Measurements from ENCODE around the gene FAM171A1. TPM values are rescaled to one million over a fixed set of nuclear protein-coding genes. Genes with fewer than 3 reads are reported as not detected.

Gene FAM171A1
- total RNA-seq, 1 experiment from 2014 or later = 19.2 TPM

DNA sequence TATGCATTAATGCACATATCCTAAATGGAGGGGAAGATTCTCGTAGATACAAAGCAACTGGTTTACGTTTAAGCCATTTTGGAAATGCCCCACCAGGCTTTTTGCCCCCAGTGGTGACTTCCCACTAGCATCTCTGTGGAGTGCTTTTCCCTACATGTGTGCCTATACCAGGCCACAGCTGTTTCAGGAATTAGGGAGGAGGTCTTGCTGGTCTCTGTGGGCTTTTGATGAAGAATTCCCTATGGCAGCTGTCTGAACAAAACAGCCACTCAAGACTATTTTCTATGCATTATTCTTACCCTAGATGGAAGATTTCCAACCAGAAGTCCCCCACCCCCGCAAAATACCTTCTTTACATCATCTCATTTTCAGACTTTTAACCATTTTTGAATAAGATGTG, 150.6 kb downstream of the FAM171A1 start:
- TF ChIP-seq SIN3A (IDR thresholded peaks at IDR 0.05; ENCODE audit: borderline replicate concordance, insufficient read depth, low read depth, low read length) = no peak
- no peak for TF ChIP-seq POLR2AphosphoS5 (IDR thresholded peaks at IDR 0.05; ENCODE audit: low read depth, low read length)
- no peak for TF ChIP-seq TCF7L2 (IDR thresholded peaks at IDR 0.05; ENCODE audit: low read depth, low read length)
- TF ChIP-seq, protein P1, sequence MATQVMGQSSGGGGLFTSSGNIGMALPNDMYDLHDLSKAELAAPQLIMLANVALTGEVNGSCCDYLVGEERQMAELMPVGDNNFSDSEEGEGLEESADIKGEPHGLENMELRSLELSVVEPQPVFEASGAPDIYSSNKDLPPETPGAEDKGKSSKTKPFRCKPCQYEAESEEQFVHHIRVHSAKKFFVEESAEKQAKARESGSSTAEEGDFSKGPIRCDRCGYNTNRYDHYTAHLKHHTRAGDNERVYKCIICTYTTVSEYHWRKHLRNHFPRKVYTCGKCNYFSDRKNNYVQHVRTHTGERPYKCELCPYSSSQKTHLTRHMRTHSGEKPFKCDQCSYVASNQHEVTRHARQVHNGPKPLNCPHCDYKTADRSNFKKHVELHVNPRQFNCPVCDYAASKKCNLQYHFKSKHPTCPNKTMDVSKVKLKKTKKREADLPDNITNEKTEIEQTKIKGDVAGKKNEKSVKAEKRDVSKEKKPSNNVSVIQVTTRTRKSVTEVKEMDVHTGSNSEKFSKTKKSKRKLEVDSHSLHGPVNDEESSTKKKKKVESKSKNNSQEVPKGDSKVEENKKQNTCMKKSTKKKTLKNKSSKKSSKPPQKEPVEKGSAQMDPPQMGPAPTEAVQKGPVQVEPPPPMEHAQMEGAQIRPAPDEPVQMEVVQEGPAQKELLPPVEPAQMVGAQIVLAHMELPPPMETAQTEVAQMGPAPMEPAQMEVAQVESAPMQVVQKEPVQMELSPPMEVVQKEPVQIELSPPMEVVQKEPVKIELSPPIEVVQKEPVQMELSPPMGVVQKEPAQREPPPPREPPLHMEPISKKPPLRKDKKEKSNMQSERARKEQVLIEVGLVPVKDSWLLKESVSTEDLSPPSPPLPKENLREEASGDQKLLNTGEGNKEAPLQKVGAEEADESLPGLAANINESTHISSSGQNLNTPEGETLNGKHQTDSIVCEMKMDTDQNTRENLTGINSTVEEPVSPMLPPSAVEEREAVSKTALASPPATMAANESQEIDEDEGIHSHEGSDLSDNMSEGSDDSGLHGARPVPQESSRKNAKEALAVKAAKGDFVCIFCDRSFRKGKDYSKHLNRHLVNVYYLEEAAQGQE (IDR thresholded peaks at IDR 0.05; ENCODE audit: insufficient read depth in 1 of 2, low read depth in 2 of 2, low read length in 1 of 2) = no peak
- TF ChIP-seq, protein P2, sequence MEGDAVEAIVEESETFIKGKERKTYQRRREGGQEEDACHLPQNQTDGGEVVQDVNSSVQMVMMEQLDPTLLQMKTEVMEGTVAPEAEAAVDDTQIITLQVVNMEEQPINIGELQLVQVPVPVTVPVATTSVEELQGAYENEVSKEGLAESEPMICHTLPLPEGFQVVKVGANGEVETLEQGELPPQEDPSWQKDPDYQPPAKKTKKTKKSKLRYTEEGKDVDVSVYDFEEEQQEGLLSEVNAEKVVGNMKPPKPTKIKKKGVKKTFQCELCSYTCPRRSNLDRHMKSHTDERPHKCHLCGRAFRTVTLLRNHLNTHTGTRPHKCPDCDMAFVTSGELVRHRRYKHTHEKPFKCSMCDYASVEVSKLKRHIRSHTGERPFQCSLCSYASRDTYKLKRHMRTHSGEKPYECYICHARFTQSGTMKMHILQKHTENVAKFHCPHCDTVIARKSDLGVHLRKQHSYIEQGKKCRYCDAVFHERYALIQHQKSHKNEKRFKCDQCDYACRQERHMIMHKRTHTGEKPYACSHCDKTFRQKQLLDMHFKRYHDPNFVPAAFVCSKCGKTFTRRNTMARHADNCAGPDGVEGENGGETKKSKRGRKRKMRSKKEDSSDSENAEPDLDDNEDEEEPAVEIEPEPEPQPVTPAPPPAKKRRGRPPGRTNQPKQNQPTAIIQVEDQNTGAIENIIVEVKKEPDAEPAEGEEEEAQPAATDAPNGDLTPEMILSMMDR (IDR thresholded peaks at IDR 0.05) = no peak
- no peak overlapping the region for H3K27ac ChIP-seq (ENCODE audit: low read length)
- CTCF ChIA-PET = no interaction called here
- H3K36me3 ChIP-seq (ENCODE audit: control insufficient read depth, insufficient read depth, low read length) = no peaks in the 10 kb centered on the region
- no peak overlapping the region for H3K4me3 ChIP-seq (ENCODE audit: low read depth in 2 of 2, low read length in 2 of 2)
- no peak for DNase-seq (ENCODE audit: low read depth, low spot score)
- intact Hi-C loops (cut with micrococcal nuclease; ENCODE audit: unreplicated experiment) (no loop called here), in situ Hi-C loops (cut with HindIII; ENCODE audit: low pct_unique_long_range_greater_than_20kb, low sequenced_read_pairs) (no loop called here)
- BruUV-seq (replicated peaks) = no TSS peak
- H3K27me3 ChIP-seq (ENCODE audit: control insufficient read depth, insufficient read depth, low read length) = no peaks in the 10 kb centered on the region
- no peaks in the 10 kb centered on the region for H3K4me1 ChIP-seq (ENCODE audit: control insufficient read depth, insufficient read depth, low read length)
- ATAC-seq = no peak
- H3K9me3 ChIP-seq (ENCODE audit: control insufficient read depth, insufficient read depth, low read depth, low read length) = no peaks in the 10 kb centered on the region
- POLR2A ChIA-PET = no interaction called here

DNA sequence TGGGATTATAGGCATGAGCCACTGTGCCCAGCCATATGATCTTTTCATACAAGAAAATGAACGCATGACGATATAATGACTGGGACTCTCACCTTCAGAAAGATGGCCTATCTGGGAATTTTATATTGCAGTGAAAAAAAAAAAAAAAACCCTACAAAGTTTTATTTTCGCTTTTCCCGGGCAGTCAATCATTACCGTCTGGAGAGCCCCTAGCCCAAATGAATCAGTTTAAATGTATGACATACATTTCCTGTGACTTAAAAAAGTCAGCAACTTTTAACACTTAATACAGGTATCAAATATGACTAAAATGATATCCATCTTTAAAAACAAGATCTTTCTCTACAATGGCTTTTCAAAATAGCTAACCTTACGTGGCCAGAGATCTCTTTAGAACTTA, 154.4 kb downstream of the FAM171A1 start:
- intact Hi-C loops (cut with micrococcal nuclease; ENCODE audit: unreplicated experiment) = no loop called here
- CTCF ChIA-PET = no interaction called here
- TF ChIP-seq SIN3A (IDR thresholded peaks at IDR 0.05; ENCODE audit: borderline replicate concordance, insufficient read depth, low read depth, low read length) = no peak
- no peak for TF ChIP-seq POLR2AphosphoS5 (IDR thresholded peaks at IDR 0.05; ENCODE audit: low read depth, low read length)
- no peak for TF ChIP-seq TCF7L2 (IDR thresholded peaks at IDR 0.05; ENCODE audit: low read depth, low read length)
- TF ChIP-seq, protein P2 (IDR thresholded peaks at IDR 0.05) = no peak
- TF ChIP-seq, protein P1 (IDR thresholded peaks at IDR 0.05; ENCODE audit: insufficient read depth in 1 of 2, low read depth in 2 of 2, low read length in 1 of 2) = no peak
- POLR2A ChIA-PET = no interaction called here
- H3K27ac ChIP-seq (ENCODE audit: low read length) = no peak overlapping the region
- BruUV-seq (replicated peaks) = no TSS peak
- DNase-seq (ENCODE audit: low read depth, low spot score) = no peak
- in situ Hi-C loops (cut with HindIII; ENCODE audit: low pct_unique_long_range_greater_than_20kb, low sequenced_read_pairs) = no loop called here
- H3K36me3 ChIP-seq (ENCODE audit: control insufficient read depth, insufficient read depth, low read length) = no peaks in the 10 kb centered on the region
- H3K4me3 ChIP-seq (ENCODE audit: low read depth in 2 of 2, low read length in 2 of 2) = no peak overlapping the region
- H3K27me3 ChIP-seq (ENCODE audit: control insufficient read depth, insufficient read depth, low read length) = no peaks in the 10 kb centered on the region
- no peaks in the 10 kb centered on the region for H3K9me3 ChIP-seq (ENCODE audit: control insufficient read depth, insufficient read depth, low read depth, low read length)
- ATAC-seq = no peak
- no peaks in the 10 kb centered on the region for H3K4me1 ChIP-seq (ENCODE audit: control insufficient read depth, insufficient read depth, low read length)
